GM21381 (cell line): ENCODE results near the gene INTS2.
"Not testable (repeated sequence)": the region's sequence is repeated elsewhere in the genome, so short reads cannot be mapped to it uniquely, and the experiment has no call there.

Experiments used
- ATAC-seq: cut with Tn5 transposase; IDR thresholded peaks from one replicate; pipeline ENCODE4 v1.9.1; 2021; ENCODE audit warnings: mild to moderate bottlenecking, moderate library complexity; ENCODE audit not compliant: unreplicated experiment

The INTS2 gene

DNA sequence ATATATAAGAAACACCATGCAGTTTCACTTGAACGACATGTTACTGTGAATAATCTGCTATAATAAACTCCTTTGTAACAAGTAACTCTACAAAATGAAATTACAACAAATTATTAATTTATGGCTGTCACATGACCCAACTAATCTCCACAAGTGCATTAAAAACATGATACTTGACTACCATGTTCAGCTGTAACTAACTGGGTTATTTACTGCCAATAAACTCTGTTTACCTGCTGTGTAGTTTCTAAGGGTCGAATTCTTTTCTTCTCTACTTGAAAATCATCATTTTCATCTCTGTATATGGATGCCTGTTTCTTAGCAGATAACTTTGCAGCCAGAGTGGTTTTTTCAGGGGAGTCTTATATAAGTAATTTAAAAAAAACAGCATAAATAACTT is 78.9 kb downstream of the INTS2 start:
- no peak for ATAC-seq

DNA sequence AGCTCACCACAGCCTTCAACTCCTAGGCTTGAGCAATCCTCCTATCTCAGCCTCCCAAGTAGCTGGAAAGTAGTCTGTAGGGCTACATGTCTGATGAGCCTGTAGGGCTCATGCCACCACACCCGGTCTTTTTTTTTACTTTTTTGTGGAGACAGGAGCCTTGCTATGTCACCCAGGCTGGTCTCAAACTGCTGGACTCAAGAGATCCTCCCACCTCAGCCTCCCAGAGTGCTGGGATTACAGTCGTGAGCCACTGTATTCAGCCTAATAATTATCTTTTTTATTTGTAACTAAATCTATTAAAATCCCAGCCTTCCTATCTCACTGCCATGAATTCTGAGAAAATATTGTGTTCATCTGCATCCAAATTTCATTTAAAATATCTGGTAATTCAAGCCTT is 79.5 kb downstream of the INTS2 start:
- ATAC-seq, result no peak

GRCh38 chr17:61847659-61848058 is 80.1 kb downstream of the INTS2 start:
- ATAC-seq, result no peak

DNA sequence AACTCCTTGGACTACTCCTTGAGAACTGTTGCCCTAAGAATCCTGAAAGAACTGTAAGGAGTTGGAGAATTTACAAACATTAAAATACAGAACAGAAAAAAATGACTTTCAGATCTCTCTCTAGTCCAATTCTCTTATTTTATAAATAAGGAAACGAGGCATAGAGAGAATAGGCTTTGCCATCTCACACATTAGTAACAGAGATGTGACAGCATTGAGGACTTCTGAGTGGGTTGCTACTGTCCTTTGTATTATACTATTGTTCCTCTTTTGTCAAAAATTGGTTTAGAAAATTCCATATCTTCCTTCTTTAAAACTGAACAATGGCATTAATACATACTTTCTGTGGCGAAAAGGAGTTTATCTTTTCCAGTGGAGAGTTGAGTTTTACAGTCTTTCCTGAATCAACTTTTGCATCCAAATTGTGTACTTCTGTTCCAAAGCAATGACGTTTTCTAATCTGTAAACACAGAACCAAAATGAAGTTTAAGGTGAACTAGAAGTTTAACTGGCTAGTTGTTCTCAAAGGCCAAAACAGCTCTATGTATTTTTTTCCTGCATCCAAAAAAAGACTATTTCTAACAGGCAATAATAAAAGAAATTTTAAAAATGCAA is 80.9 kb downstream of the INTS2 start:
- ATAC-seq, result no peak

GRCh38 chr17:61846088-61846487 is 81.7 kb downstream of the INTS2 start:
- ATAC-seq, result no peak

- no peak for ATAC-seq
Observed at GRCh38 chr17:61843435-61843834, 84.3 kb downstream of the INTS2 start.

DNA sequence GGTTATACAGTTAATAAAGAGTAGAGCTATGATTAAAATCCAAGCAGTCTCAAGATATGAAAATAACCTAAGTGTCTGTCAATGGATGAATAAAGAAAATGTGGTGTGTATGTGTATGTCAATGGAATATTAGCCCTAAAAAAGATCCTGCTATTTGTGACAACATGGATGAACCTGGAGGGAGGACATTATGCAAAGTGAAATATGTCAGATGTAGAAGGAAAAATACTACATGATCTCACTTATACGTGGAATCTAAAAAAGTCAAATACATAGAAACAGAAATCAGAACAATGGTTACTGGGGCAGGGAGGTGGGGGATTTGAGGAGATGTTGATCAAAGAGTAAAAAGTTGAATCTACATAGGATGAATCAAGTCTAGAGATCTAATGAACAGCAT is 84.9 kb downstream of the INTS2 start:
- no peak for ATAC-seq

DNA sequence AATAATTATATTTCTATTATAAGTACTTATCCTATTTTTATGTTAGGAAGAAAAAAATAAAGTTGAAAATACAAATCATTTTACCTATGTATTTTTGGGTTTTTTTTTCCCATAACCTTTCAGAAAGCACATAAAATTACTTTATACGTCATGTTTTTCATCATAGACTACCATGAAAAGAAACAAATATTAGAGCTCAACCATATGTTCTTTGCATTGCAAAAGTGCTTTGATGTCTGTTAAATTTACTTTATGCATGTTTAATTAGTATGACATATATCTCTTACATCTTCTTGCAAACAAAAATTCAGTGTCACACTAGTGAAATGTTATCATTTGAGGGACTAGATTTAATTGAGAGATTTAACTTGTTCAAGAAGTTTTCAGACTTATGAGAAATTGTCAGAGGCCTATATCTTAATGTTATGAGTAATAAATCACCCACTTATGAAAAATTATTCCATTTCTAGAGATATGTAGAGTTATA is 88.4 kb downstream of the INTS2 start:
- ATAC-seq, result no peak

DNA sequence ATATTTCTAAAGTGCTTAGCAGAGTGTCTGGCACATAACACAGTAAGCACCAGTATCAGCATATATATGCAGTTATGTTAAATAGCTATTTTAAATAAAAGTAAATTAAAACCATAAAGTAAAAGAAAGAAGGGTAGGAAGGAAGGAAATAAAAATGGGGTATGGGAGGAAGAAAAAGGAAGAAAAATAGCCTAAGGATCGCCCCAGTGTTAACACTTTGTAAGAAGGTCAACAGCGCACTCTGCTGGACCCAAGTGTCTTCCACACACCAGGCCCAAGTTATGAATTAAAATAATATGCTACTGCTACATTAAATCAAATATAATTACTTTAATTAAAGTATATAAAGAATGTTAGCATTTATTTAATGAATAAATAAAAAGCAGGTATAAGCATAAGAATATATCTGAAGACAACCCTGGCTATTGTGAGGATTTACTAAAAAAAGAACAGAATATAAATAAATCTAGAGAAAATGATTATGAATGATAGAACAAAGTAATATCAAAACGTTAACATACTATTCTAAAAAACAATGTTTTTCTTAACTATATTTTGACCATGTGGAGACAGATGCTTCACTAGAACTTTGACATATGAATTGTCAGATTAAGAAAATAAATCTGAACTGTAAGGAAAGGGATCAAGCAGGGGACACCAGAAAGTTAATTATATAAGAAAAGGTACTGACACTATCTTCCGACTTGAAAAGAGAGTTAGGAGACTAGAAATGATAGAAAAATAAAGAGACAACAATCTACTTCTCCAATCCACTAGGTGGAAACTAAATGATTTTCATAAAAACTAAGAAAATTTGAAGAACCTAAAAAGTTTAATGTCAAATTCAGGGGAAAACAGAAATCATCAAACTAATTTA is 90.4 kb downstream of the INTS2 start:
- no peak for ATAC-seq

- ATAC-seq, result no peak
Observed at GRCh38 chr17:61836266-61837174, 91.3 kb downstream of the INTS2 start.

GRCh38 chr17:61835606-61836005 is 92.2 kb downstream of the INTS2 start:
- ATAC-seq, result no peak

- ATAC-seq, result no peak
Observed at GRCh38 chr17:61834610-61835009, 93.2 kb downstream of the INTS2 start.

GRCh38 chr17:61833536-61834193 is 94.1 kb downstream of the INTS2 start:
- no peak for ATAC-seq

- ATAC-seq, result no peak
Observed at GRCh38 chr17:61832463-61832862, 95.3 kb downstream of the INTS2 start.

- no peak for ATAC-seq
Observed at GRCh38 chr17:61831099-61831498, 96.7 kb downstream of the INTS2 start.

- no peak for ATAC-seq
Observed at GRCh38 chr17:61828694-61829093, 99.1 kb downstream of the INTS2 start.

GRCh38 chr17:61827649-61828395 is 100.0 kb downstream of the INTS2 start:
- ATAC-seq, result no peak

GRCh38 chr17:61826866-61827265 is 100.9 kb downstream of the INTS2 start:
- ATAC-seq, result not testable (repeated sequence)

DNA sequence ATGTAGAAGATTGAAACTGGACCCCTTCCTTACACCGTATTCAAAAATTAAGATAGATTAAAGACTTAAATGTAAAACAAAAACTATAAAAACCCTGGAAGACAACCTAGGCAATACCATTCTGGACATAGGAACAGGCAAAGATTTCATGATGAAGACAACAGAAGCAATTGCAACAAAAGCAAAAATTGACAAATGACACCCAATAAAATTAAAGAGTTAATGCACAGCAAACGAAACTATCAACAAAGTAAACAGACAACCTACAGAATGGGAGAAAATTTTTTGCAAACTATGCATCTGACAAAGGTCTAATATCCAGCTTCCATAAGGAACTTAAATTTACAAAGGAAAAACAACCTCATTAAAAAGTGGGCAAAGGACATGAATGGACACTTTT is 101.6 kb downstream of the INTS2 start:
- not testable (repeated sequence) for ATAC-seq
